ENCODE results near the gene PACSIN2. TPM values are rescaled to one million over a fixed set of nuclear protein-coding genes. Genes with fewer than 3 reads are reported as not detected.
"Not testable (repeated sequence)": the region's sequence is repeated elsewhere in the genome, so short reads cannot be mapped to it uniquely, and the experiment has no call there.

The PACSIN2 gene
- total RNA-seq, 1 donor from 2014 or later, result 48.9 TPM

DNA sequence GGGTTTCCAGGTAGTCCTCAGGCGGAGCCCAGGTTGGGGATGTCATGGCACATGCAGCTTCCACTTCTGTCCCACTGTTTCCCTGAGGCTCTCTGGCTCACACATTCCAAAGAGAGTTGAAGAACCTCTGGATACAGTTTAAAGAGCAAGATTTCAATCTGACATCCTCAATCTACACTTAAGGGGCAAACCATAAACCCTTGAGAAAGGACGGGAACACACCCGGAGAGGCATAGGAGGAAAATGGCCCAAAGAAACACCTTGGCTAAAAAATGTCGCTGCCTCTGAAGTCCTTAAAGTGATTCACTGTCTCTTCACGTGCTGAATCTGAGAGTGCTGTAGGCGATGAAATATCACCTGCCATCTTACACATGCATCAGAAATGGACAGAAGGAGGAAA lies 87.0 kb downstream of the PACSIN2 start:
- intact Hi-C loops (cut with micrococcal nuclease), result no loop called here
- TF ChIP-seq CTCF (IDR thresholded peaks at IDR 0.05), result no peak
- no peak for DNase-seq
- Mint-ChIP-seq H3K4me3 (no peak overlapping the region), H3K36me3 (ENCODE audit: low read depth) (peaks cover 1% of the 10 kb centered on the region), H3K9me3 (no peaks in the 10 kb centered on the region), H3K4me1 (peaks cover 80% of the 10 kb centered on the region), H3K27me3 (no peaks in the 10 kb centered on the region), H3K27ac (peak overlapping the region; percentile 98)
- no peak for ATAC-seq (ENCODE audit: low read depth)
- CTCF ChIA-PET, result no interaction called here
- POLR2A ChIA-PET, result interaction anchor here (0.6 kb wide), 1 partner anchor 15 kb away, joined by 6 read pairs; no protein-coding TSS in a partner anchor

DNA sequence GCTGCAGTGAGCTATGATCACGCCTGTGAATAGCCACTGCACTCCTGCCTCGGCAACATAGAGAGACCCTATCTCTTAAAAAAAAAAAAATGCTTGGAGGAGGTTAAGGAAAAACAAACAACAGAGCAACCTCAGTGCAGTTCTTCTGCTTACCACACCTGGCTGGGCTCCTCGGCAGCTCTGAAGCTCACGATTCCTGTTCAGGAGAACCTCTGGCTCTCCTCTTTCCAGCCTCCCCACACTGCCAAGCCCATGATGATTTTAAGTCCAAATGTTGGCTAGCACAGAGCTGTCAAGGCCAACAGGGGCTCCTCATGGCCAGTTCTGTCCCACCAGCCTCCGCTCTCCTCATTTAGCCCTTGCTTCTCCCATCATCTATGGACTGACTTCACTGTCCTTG lies 88.2 kb downstream of the PACSIN2 start:
- ChIA-PET POLR2A (interaction anchor here (0.8 to 2.2 kb wide), 2 partner anchors 32 to 89 kb away, joined by 3 to 10 read pairs; no protein-coding TSS in a partner anchor), CTCF (interaction anchor here (1.3 to 1.9 kb wide), 2 partner anchors 25 to 59 kb away, joined by 3 to 5 read pairs; no protein-coding TSS in a partner anchor)
- H3K4me1 Mint-ChIP-seq, result peaks cover 80% of the 10 kb centered on the region
- intact Hi-C loops (cut with micrococcal nuclease), result loop anchor here (1.0 kb wide), 1 partner anchor 24 kb away; no protein-coding TSS in a partner anchor
- ATAC-seq (ENCODE audit: low read depth) (no peak), DNase-seq (no peak)
- no peaks in the 10 kb centered on the region for H3K27me3 Mint-ChIP-seq
- H3K9me3 Mint-ChIP-seq, result no peaks in the 10 kb centered on the region
- peaks cover 1% of the 10 kb centered on the region for H3K36me3 Mint-ChIP-seq (ENCODE audit: low read depth)
- no peak overlapping the region for H3K4me3 Mint-ChIP-seq
- TF ChIP-seq CTCF (IDR thresholded peaks at IDR 0.05), result no peak
- H3K27ac Mint-ChIP-seq, result no peak overlapping the region

DNA sequence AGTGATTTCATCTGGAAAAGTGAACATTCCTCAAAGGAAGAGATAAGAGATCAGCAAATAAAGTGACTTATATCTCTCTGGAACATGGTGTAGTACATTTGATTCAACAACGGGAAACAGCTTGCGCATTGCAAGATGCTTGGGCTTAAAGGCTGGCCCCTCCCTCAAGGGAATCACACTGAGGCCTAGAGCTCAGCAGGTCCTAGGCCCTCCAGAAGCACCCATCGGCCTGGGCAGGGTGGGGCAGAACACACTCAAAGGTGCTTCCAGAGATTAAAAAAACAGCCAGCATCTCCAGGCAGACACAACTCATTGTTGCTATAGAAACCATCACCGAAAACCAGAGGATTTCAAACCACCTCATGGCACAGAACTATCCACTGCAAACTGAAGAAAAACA lies 88.8 kb downstream of the PACSIN2 start:
- no peak for TF ChIP-seq CTCF (IDR thresholded peaks at IDR 0.05)
- H3K4me1 Mint-ChIP-seq, result peaks cover 78% of the 10 kb centered on the region
- intact Hi-C loops (cut with micrococcal nuclease), result loop anchor here (1.0 kb wide), 1 partner anchor 24 kb away; no protein-coding TSS in a partner anchor
- DNase-seq, result no peak
- peak overlapping the region; percentile 9 for H3K4me3 Mint-ChIP-seq
- peaks cover 1% of the 10 kb centered on the region for H3K36me3 Mint-ChIP-seq (ENCODE audit: low read depth)
- H3K9me3 Mint-ChIP-seq, result no peaks in the 10 kb centered on the region
- ATAC-seq (ENCODE audit: low read depth), result no peak
- H3K27ac Mint-ChIP-seq, result peak overlapping the region; percentile 51
- ChIA-PET POLR2A (interaction anchor here (0.6 to 2.2 kb wide), 4 partner anchors 31 to 310 kb away, joined by 3 to 10 read pairs (median 4); no protein-coding TSS in a partner anchor), CTCF (interaction anchor here (0.7 to 1.9 kb wide), 3 partner anchors 25 to 58 kb away, joined by 3 to 5 read pairs (median 3); no protein-coding TSS in a partner anchor)
- H3K27me3 Mint-ChIP-seq, result no peaks in the 10 kb centered on the region

DNA sequence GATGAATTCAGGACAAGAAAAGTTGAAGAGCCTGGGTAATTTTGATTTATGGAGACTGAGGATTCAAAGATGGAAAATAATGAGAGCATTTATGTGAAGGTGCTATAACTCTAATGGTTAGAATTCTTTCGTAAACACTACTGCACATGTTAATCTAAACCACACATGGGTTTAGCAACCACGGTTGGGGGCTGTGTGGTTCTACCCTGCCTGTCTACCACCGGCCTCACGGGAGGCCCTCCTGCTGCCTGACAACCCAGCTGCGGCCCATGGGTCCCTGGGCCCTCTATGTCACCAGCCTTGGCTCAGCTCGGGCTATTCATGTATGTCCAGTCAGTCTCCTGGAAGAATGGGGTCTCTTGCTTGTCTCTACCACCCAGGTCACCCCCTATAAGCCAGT lies 89.4 kb downstream of the PACSIN2 start:
- Mint-ChIP-seq H3K36me3 (ENCODE audit: low read depth) (peaks cover 1% of the 10 kb centered on the region), H3K27ac (peak overlapping the region; percentile 51), H3K9me3 (no peaks in the 10 kb centered on the region), H3K4me1 (peaks cover 76% of the 10 kb centered on the region), H3K4me3 (peak overlapping the region; percentile 9), H3K27me3 (no peaks in the 10 kb centered on the region)
- CTCF ChIA-PET, result interaction anchor here (1.9 kb wide), 1 partner anchor 24 kb away, joined by 5 read pairs; no protein-coding TSS in a partner anchor
- ATAC-seq (ENCODE audit: low read depth) (peak; percentile 41), DNase-seq (no peak)
- no peak for TF ChIP-seq CTCF (IDR thresholded peaks at IDR 0.05)
- POLR2A ChIA-PET, result interaction anchor here (0.6 to 2.2 kb wide), 4 partner anchors 90 to 310 kb away, joined by 3 to 10 read pairs (median 4); no protein-coding TSS in a partner anchor
- intact Hi-C loops (cut with micrococcal nuclease), result no loop called here

DNA sequence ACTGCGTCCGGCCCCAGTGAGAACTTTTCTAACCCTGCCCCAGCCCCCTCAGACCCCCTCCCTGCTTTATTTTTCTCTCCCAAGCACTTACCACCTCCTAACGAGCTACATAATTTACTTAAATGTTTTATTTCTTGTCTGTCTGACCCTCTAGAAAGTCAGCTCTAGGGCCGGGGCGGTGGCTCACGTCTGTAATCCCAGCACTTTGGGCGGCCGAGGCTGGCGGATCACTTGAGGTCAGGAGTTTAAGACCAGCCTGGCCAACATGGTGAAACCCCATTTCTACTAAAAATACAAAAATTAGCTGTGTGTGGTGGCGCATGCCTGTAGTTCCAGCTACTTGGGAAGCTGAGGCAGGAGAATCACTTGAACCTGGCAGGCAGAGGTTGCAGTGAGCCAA lies 89.9 kb downstream of the PACSIN2 start:
- H3K27ac Mint-ChIP-seq; H3K36me3 Mint-ChIP-seq (ENCODE audit: low read depth); ATAC-seq (ENCODE audit: low read depth); H3K27me3 Mint-ChIP-seq; H3K4me3 Mint-ChIP-seq; H3K9me3 Mint-ChIP-seq; intact Hi-C loops (cut with micrococcal nuclease); DNase-seq; CTCF ChIA-PET: not testable (repeated sequence)
- POLR2A ChIA-PET, result interaction anchor here (0.6 to 2.2 kb wide), 5 partner anchors 10 to 94 kb away, joined by 3 to 10 read pairs (median 4); partner anchors contain the start of gene PACSIN2
- H3K4me1 Mint-ChIP-seq, result peaks cover 76% of the 10 kb centered on the region
